Prostate gland (tissue), 2 donors: ENCODE data around the gene FDXACB1. TPM values are rescaled to one million over a fixed set of nuclear protein-coding genes. Genes with fewer than 3 reads are reported as not detected.
A peak's percentile ranks its signal among the peaks of the same experiment; 100 is the strongest.

Experiments used
- DNase-seq: peaks from one replicate; pipeline ENCODE4 v3.0.0-alpha.2; 2019; ENCODE audit warnings: low spot score
- H3K27ac ChIP-seq, 2 donors: fragments of 200-600 bp; sonication (generic); 2 replicates each; pipeline ENCODE4 v1.5.1; 2017 to 2019
- H3K27me3 ChIP-seq: fragments of 200-600 bp; sonication (generic); replicated peaks from 2 replicates; pipeline ENCODE4 v1.5.1; 2019; ENCODE audit not compliant: insufficient read depth
- H3K36me3 ChIP-seq, 2 donors: fragments of 200-600 bp; sonication (generic); 1 replicate in 1 of 2; 2 replicates in 1 of 2; pipeline versions ENCODE4 v1.5.1 to v1.8.1; 2017 to 2019
- H3K4me1 ChIP-seq: fragments of 200-600 bp; sonication (generic); replicated peaks from 2 replicates; pipeline ENCODE4 v1.5.1; 2019
- H3K4me3 ChIP-seq, 2 donors: fragments of 200-600 bp; sonication (generic); 2 replicates each; pipeline ENCODE4 v1.5.1; 2017 to 2019
- H3K9me3 ChIP-seq: fragments of 200-600 bp; sonication (generic); 2 replicates; pipeline ENCODE4 v1.5.1; 2017
- POLR2A ChIP-seq: fragments of 450-650 bp; IDR thresholded peaks from one replicate; pipeline ENCODE4 v1.6.1; 2016; ENCODE audit warnings: antibody characterized with exemption, mild to moderate bottlenecking
- POLR2AphosphoS5 ChIP-seq: sonication (generic); formaldehyde crosslinking; IDR thresholded peaks from one replicate; pipeline ENCODE4 v1.6.1; 2017; ENCODE audit warnings: antibody characterized with exemption
- WGBS: methylation state at CpG from one replicate; pipeline ENCODE4 v1.1.5; 2018; 5-methylcytosine and 5-hydroxymethylcytosine counted together
- intact Hi-C: fragments of 100-400 bp; cut with DNase I; formaldehyde crosslinking; loops from one replicate; pipeline ENCODE4 v1.14.2; 2022
- total RNA-seq, 2 donors: library from RNA; depleted of rRNA; stranded (reverse); fragments of >200 nt; gene quantifications; one replicate each; pipeline ENCODE4 v1.1.0, GENCODE V29; 2016
- TF ChIP-seq, protein P1 (sequence below), 4 experiments: fragments of 200-600 bp in 2 of 4; fragments of 450-650 bp in 2 of 4; sonication (generic) in 2 of 4; IDR thresholded peaks; 1 replicate in 3 of 4; 2 replicates in 1 of 4; pipeline ENCODE4 v1.5.1; 2016 to 2019; ENCODE audit warnings: antibody characterized with exemption in 4 of 4, mild to moderate bottlenecking in 2 of 4, moderate library complexity in 2 of 4

The FDXACB1 gene, protein sequence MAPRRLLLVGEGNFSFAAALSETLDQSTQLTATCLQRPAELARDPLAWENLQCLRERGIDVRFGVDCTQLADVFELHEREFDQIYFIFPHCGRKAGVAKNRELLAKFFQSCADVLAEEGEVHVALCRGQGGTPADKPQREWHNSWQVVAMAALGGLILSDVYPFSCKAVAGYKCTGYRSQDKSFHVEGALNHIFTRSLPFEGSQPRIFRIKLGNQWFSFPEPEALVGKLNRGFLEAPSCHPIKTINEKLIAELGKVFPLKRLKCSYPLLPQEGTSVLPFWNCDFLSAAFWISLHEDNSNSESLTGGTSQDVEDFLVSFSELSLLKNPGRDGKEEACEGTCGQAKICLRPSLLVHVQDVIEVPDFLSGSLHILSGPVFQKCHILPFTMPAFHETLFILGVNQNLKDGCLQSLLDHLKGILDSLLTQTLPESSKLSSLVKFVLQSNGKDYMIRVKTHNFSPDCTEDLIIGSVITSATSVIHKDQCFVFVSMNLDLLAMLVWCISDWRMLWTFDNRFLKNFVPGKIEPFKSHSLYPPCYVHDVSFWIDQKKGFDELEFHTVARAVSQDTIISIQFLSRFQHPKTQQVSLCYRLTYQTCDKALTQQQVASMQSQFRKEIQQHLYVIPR
- total RNA-seq: 1 to 10 TPM; 2.7 to 7.6 TPM

DNA sequence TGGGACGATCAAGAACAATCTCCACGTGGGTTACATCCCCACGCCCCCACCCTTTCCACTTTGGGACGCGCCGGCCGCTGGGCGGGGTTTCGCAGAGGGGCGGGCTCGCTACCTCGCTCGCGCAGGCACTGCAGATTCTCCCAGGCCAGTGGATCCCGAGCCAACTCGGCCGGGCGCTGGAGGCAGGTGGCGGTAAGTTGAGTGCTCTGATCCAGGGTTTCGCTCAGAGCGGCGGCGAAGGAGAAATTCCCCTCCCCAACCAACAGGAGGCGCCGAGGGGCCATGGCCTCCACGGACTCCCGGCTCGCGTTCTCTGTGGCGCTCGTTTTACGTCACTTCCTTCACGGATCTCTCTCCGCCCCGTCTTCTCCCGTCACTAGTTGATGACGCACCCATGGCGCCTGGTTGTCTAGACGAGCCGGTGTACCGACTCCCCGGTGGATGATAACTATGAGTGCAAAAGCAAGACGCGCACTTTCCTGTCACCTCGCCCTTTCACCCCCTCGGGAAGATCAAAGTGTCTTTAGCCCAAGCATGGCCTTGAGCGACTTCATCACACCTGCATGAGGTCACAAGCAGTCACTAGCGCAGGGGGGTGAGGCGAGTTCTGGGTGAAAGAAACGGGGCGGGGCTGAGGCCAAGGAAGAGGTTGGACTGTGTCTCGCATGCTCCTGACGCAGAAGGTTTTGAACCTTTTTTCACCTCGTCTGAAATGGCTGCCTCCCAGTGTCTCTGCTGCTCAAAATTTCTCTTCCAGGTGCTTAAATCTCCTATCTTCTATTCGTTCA, at the start of gene FDXACB1, which contains the start of gene CFAP68:
Gene FDXACB1 (minus strand): TSS at position 317 of the 788 bp plus-strand sequence. CDS start 33 bp downstream, at position 284.
Gene CFAP68 (plus strand): TSS at position 693 of the 788 bp plus-strand sequence. CDS start 20 bp downstream, at position 713.
- intact Hi-C loops: loop anchor here (1.0 to 5.0 kb wide), 4 partner anchors 32 to 208 kb away; partner anchors contain the start of genes CRYAB, SDHD and TIMM8B
- under 1% methylated on average over 55 of the region's 55 CpGs for WGBS
- Histone ChIP-seq H3K4me1 (no peaks in the 10 kb centered on the region), H3K9me3 (no peaks in the 10 kb centered on the region), H3K27me3 (no peaks in the 10 kb centered on the region), H3K4me3 (peak within 1 kb of the TSS; percentile 47 to 55), H3K36me3 (no peaks in the 10 kb centered on the region), H3K27ac (peak within 1 kb of the TSS; percentile 97)
- TF ChIP-seq POLR2AphosphoS5 (peak; percentile 97), POLR2A (peak; percentile 30)
- TF ChIP-seq, protein P1, sequence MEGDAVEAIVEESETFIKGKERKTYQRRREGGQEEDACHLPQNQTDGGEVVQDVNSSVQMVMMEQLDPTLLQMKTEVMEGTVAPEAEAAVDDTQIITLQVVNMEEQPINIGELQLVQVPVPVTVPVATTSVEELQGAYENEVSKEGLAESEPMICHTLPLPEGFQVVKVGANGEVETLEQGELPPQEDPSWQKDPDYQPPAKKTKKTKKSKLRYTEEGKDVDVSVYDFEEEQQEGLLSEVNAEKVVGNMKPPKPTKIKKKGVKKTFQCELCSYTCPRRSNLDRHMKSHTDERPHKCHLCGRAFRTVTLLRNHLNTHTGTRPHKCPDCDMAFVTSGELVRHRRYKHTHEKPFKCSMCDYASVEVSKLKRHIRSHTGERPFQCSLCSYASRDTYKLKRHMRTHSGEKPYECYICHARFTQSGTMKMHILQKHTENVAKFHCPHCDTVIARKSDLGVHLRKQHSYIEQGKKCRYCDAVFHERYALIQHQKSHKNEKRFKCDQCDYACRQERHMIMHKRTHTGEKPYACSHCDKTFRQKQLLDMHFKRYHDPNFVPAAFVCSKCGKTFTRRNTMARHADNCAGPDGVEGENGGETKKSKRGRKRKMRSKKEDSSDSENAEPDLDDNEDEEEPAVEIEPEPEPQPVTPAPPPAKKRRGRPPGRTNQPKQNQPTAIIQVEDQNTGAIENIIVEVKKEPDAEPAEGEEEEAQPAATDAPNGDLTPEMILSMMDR (IDR thresholded peaks at IDR 0.05): peak; percentile 93 to 100 (median 97)
- DNase-seq: peak; percentile 98

DNA sequence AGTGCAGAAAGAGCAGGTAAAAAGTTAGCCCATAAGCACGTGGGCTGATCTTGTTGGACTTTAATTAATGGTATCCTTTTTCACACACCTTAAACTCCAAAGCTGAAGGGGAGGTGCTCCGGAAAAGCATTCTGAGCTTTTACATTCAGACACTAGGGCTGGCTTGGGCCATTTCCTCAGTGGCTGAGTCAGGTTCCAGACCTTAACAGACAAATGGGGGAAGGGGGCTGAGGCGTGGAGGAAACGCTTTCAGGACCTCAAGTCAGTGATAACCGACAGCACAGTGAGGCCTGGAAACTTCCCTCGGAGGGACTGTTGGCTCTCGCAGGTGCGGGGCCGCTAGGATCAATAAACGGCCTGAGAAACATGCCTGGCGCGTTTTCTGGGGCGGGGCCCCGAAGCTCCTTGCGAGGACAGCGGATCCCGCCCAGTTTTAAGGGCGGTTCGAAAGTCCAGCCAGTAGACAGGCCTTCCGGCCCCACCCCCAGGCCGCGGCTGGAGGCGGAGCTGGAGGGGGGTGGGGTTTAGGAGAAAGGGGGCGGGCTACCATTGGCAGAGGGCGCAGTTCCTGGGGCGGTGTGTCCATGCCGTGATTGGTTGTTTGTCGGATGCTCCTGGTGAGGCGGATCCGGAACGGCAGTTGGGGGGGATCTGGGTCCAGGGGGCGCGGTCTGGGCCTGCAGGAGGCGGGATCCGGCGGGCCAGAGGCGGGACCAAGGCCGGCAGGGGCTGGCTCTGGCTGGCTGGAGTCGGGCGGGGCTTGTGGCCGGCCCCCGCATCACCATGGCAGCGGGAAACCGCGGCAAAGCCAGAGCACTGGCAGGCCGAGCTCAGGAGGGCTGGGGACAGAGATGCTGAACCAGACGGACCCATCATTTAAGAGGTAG, 47.8 kb upstream of the FDXACB1 start:
- peak; percentile 96 for DNase-seq
- no peaks in the 10 kb centered on the region for H3K27me3 ChIP-seq
- H3K27ac ChIP-seq: peak overlapping the region; percentile 89 to 97
- no peaks in the 10 kb centered on the region for H3K9me3 ChIP-seq
- intact Hi-C loops: loop anchor here (5.0 kb wide), 1 partner anchor 49 kb away; the partner anchor contains the start of genes CFAP68 and FDXACB1
- TF ChIP-seq, protein P1 (IDR thresholded peaks at IDR 0.05): peak in 2 of 4 experiments; percentile 17 to 27
- peak; percentile 89 for TF ChIP-seq POLR2AphosphoS5
- peak; percentile 79 for TF ChIP-seq POLR2A
- WGBS: 1% methylated on average over 39 of the region's 47 CpGs
- H3K4me3 ChIP-seq: peak overlapping the region; percentile 15 to 22
- no peaks in the 10 kb centered on the region for H3K36me3 ChIP-seq
- H3K4me1 ChIP-seq: peaks cover 8% of the 10 kb centered on the region

DNA sequence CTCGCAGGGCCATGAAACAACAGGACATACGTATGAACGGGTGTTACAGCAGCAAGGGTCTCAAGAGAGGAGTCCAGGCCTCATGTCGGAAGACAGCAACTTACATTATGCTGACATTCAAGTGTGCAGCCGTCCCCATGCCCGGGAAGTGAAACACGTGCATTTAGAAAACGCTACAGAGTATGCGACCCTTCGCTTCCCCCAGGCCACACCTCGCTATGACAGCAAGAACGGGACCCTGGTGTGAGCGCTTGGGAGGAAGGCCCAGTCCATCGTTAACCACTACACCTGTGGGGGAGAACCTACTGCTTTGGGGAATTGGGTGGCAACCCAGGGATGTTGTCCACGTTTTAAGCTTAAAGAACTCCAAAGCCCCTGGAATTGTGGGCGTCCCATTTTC, 47.0 kb upstream of the FDXACB1 start:
- WGBS: 91% methylated on average over 16 of the region's 16 CpGs

More for the DNA sequence above, 47.0 kb upstream of the FDXACB1 start:
- no peak for DNase-seq
- no peaks in the 10 kb centered on the region for H3K36me3 ChIP-seq
- H3K4me3 ChIP-seq: no peak overlapping the region
- intact Hi-C loops: loop anchor here (5.0 kb wide), 1 partner anchor 49 kb away; the partner anchor contains the start of genes CFAP68 and FDXACB1
- H3K9me3 ChIP-seq: no peaks in the 10 kb centered on the region
- TF ChIP-seq, protein P1 (IDR thresholded peaks at IDR 0.05): no peak
- no peak for TF ChIP-seq POLR2AphosphoS5
- no peaks in the 10 kb centered on the region for H3K27me3 ChIP-seq
- peaks cover 8% of the 10 kb centered on the region for H3K4me1 ChIP-seq
- H3K27ac ChIP-seq: peak overlapping the region; percentile 89 to 97
